ENCODE data around the gene CDK19.

The CDK19 gene

DNA sequence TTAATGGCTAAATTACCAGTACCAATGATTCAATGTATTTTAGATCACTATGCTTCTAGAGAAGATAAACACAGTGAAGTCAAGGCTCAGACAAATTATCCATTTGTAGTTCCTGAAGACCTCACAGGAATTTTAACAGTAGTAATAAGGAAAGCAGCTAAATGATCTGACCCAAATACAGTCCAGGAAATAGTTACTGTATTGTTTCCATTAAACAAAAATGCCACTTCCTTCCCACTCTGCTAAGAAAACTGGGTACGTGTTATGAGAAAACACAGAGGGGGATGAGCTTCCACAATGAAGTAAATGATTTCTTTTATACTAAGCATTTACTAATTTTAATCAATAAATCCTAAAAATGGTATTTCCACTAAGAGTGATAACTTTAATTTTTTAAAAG, 127.9 kb downstream of the CDK19 start:
- H3K4me3 ChIP-seq (ENCODE audit: low read depth, low read length) = no peak overlapping the region
- H3K27me3 ChIP-seq (ENCODE audit: insufficient read depth, low read length) = no peaks in the 10 kb centered on the region
- H3K79me2 ChIP-seq (ENCODE audit: control insufficient read depth, insufficient read depth, low read length, unreplicated experiment) = no peaks in the 10 kb centered on the region
- no peak overlapping the region for H2AFZ ChIP-seq (ENCODE audit: low read length, unreplicated experiment)
- no peak overlapping the region for H3K27ac ChIP-seq (ENCODE audit: low read depth, low read length)
- H3K4me1 ChIP-seq (ENCODE audit: control insufficient read depth, insufficient read depth, low read length, unreplicated experiment) = no peaks in the 10 kb centered on the region
- no peaks in the 10 kb centered on the region for H3K36me3 ChIP-seq (ENCODE audit: insufficient read depth, low read length)

DNA sequence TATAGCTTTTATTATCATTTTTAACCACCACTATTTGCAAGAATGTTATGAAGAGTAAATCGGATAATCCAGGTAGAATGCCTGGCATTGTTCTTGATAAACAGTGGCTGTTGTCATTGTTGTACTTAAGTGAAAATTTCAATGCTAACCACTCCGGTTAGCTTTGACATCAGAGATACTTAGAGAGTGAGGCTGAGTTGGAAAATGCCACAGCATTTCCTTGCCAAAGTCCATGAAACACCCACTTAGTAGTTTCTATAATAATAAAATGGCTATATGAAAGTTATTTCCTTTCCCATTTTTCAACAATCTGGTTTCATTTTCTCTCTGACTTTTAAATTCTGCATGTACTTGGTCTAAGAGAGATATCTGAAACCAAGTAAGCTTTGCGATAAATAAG, 132.0 kb downstream of the CDK19 start:
- no peaks in the 10 kb centered on the region for H3K79me2 ChIP-seq (ENCODE audit: control insufficient read depth, insufficient read depth, low read length, unreplicated experiment)
- no peak overlapping the region for H2AFZ ChIP-seq (ENCODE audit: low read length, unreplicated experiment)
- no peaks in the 10 kb centered on the region for H3K27me3 ChIP-seq (ENCODE audit: insufficient read depth, low read length)
- no peaks in the 10 kb centered on the region for H3K36me3 ChIP-seq (ENCODE audit: insufficient read depth, low read length)
- no peak overlapping the region for H3K4me3 ChIP-seq (ENCODE audit: low read depth, low read length)
- H3K27ac ChIP-seq (ENCODE audit: low read depth, low read length) = no peak overlapping the region
- no peaks in the 10 kb centered on the region for H3K4me1 ChIP-seq (ENCODE audit: control insufficient read depth, insufficient read depth, low read length, unreplicated experiment)

DNA sequence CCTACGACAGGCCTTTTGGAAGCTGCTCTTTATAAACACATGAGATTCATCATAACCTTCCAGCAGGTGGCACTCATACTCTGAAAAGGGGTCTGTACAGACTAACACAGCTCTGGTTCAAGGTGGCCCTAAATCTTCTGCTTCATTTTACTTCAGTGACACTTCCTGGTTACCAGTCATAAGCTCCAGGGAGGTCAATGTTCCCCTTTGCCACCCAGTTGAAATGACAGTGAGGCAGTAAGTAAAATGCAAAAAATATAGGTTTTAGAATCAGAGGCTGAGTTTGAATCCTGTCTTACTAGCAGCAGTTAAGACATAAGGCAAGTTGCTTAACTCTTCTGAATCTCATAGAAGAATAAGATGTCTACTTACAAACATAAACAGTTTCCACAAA, 132.8 kb downstream of the CDK19 start:
- peak overlapping the region; percentile 30 for H2AFZ ChIP-seq (ENCODE audit: low read length, unreplicated experiment)
- no peaks in the 10 kb centered on the region for H3K36me3 ChIP-seq (ENCODE audit: insufficient read depth, low read length)
- no peaks in the 10 kb centered on the region for H3K27me3 ChIP-seq (ENCODE audit: insufficient read depth, low read length)
- H3K79me2 ChIP-seq (ENCODE audit: control insufficient read depth, insufficient read depth, low read length, unreplicated experiment) = no peaks in the 10 kb centered on the region
- peak overlapping the region; percentile 55 for H3K4me3 ChIP-seq (ENCODE audit: low read depth, low read length)
- no peaks in the 10 kb centered on the region for H3K4me1 ChIP-seq (ENCODE audit: control insufficient read depth, insufficient read depth, low read length, unreplicated experiment)
- H3K27ac ChIP-seq (ENCODE audit: low read depth, low read length) = no peak overlapping the region; the same call in 1 of the 2 replicates

DNA sequence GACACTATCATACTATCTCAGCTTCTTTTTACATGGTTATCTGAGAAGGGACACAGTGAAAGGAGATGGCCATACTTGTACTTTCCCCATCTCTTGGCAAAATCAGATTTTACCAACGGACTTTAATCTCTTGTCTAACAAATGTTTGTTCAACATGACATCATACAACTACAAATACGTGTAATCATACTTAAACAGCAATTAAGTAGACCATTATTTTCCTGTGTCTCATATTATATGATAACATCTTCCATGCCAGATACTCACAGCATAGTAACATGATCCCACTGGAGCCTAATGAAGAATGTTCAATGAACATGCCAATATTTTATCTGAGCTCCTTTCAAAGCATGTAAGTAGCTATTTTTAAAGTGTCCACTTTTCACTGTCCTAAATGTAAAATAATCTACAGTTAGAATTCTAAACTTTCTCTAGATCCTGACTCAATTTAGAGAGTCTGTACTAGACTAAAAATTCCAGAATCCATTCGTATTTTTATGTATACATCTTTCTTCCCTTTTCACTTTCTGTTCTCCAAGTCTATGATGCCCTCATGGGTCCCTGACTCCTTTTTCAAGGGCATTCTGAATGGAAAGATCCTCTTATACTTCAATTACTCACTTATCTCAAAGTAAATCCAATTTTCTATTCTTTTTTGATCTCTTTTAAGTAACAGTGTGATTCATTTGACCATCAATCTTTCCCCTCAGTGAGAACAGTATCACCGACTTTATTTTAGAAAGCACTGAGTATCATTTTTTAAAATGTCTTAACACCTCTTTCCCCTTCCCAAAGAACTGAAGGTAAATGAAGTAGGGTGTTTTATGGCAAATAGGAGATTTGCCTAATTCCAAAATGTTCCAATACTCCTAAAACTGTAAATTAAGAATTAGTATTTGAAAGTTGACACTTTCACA, 133.5 kb downstream of the CDK19 start:
- no peaks in the 10 kb centered on the region for H3K36me3 ChIP-seq (ENCODE audit: insufficient read depth, low read length)
- no peaks in the 10 kb centered on the region for H3K79me2 ChIP-seq (ENCODE audit: control insufficient read depth, insufficient read depth, low read length, unreplicated experiment)
- H2AFZ ChIP-seq (ENCODE audit: low read length, unreplicated experiment) = peak overlapping the region; percentile 30
- no peaks in the 10 kb centered on the region for H3K4me1 ChIP-seq (ENCODE audit: control insufficient read depth, insufficient read depth, low read length, unreplicated experiment)
- peak overlapping the region; percentile 55 for H3K4me3 ChIP-seq (ENCODE audit: low read depth, low read length)
- H3K27me3 ChIP-seq (ENCODE audit: insufficient read depth, low read length) = no peaks in the 10 kb centered on the region
- H3K27ac ChIP-seq (ENCODE audit: low read depth, low read length) = peak overlapping the region; percentile 47

DNA sequence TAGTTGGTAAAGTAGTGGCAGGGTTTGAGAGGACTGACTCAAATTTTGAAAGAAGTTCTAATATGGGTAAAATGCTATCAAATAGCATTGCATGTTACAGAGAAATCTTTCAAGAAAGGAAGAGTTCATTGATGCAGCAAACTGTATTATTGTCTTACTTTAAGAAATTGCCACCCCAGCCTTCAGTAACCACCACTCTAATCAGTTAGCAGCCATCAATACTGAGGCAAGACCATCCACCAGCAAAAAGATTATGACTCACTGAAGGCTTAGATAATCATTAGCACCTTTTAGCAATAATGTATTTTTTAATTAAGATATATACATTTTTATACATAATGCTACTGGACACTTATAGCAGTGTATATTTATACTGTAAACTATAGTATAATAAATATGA, 138.9 kb downstream of the CDK19 start:
- no peaks in the 10 kb centered on the region for H3K79me2 ChIP-seq (ENCODE audit: control insufficient read depth, insufficient read depth, low read length, unreplicated experiment)
- no peaks in the 10 kb centered on the region for H3K4me1 ChIP-seq (ENCODE audit: control insufficient read depth, insufficient read depth, low read length, unreplicated experiment)
- H3K27me3 ChIP-seq (ENCODE audit: insufficient read depth, low read length) = no peaks in the 10 kb centered on the region
- no peaks in the 10 kb centered on the region for H3K36me3 ChIP-seq (ENCODE audit: insufficient read depth, low read length)
- H3K27ac ChIP-seq (ENCODE audit: low read depth, low read length) = no peak overlapping the region
- no peak overlapping the region for H3K4me3 ChIP-seq (ENCODE audit: low read depth, low read length)
- no peak overlapping the region for H2AFZ ChIP-seq (ENCODE audit: low read length, unreplicated experiment)

DNA sequence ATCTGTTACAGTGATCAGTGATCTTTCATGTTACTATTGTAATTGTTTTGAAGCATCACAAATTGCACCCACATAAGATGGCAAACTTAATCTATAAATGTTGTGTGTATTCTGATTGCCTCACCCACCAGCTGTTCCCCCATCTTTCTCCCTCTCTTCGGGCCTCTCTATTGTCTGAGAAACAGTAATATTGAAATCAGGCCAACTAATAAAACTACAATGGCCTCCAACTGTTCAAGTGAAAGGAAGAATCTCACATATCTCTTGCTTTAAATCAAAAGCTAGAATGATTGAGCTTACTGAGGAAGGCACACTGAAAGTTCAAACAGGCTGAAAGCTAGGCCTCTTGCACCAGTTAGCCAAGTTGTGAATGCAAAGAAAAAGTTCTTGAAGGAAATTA, 141.2 kb downstream of the CDK19 start:
- Histone ChIP-seq H3K4me3 (ENCODE audit: low read depth, low read length) (no peak overlapping the region), H3K79me2 (ENCODE audit: control insufficient read depth, insufficient read depth, low read length, unreplicated experiment) (no peaks in the 10 kb centered on the region), H3K27ac (ENCODE audit: low read depth, low read length) (no peak overlapping the region), H2AFZ (ENCODE audit: low read length, unreplicated experiment) (no peak overlapping the region), H3K4me1 (ENCODE audit: control insufficient read depth, insufficient read depth, low read length, unreplicated experiment) (no peaks in the 10 kb centered on the region), H3K27me3 (ENCODE audit: insufficient read depth, low read length) (no peaks in the 10 kb centered on the region), H3K36me3 (ENCODE audit: insufficient read depth, low read length) (no peaks in the 10 kb centered on the region)

DNA sequence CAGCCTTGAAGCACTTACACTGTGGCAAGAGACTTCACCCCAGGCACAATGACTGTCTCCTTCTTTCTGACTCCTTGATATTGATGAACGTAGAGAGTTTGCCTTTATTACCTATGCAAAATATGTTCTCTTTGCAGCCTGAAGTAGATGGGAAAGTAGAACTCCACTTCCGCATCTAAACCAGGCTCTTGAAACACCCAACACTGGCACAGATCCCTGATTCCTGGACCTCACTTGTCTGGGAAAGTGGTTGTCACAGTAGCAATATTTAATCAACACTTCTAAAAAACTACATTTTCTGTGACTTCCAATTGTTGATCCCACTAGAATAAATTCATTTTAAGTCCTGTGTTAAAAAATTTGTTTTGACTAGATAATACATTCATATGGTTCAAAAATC, 143.1 kb downstream of the CDK19 start:
- Histone ChIP-seq H3K79me2 (ENCODE audit: control insufficient read depth, insufficient read depth, low read length, unreplicated experiment) (no peaks in the 10 kb centered on the region), H3K36me3 (ENCODE audit: insufficient read depth, low read length) (no peaks in the 10 kb centered on the region), H3K4me1 (ENCODE audit: control insufficient read depth, insufficient read depth, low read length, unreplicated experiment) (no peaks in the 10 kb centered on the region), H3K27me3 (ENCODE audit: insufficient read depth, low read length) (no peaks in the 10 kb centered on the region), H2AFZ (ENCODE audit: low read length, unreplicated experiment) (no peak overlapping the region), H3K27ac (ENCODE audit: low read depth, low read length) (no peak overlapping the region), H3K4me3 (ENCODE audit: low read depth, low read length) (no peak overlapping the region)

DNA sequence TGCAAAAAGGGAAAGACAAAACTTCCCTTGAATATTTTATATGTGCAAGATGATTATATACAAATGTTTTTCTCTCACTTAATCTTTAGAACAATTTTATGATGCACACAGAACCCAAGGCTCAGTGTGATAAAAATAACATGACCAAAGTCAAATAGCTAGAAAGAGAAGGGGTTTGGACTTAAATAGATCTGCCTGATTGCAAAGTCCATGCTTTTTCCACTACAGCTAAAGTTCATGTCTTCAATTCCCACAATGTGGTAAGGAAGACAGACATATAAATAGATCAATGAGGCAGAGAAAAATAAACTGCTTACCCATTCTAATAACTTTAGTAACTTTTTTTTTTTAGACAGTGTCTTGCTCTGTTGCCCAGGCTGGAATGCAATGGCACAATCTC, 143.8 kb downstream of the CDK19 start:
- Histone ChIP-seq H3K27me3 (ENCODE audit: insufficient read depth, low read length) (no peaks in the 10 kb centered on the region), H2AFZ (ENCODE audit: low read length, unreplicated experiment) (no peak overlapping the region), H3K27ac (ENCODE audit: low read depth, low read length) (no peak overlapping the region), H3K79me2 (ENCODE audit: control insufficient read depth, insufficient read depth, low read length, unreplicated experiment) (no peaks in the 10 kb centered on the region), H3K4me3 (ENCODE audit: low read depth, low read length) (no peak overlapping the region), H3K4me1 (ENCODE audit: control insufficient read depth, insufficient read depth, low read length, unreplicated experiment) (no peaks in the 10 kb centered on the region), H3K36me3 (ENCODE audit: insufficient read depth, low read length) (no peaks in the 10 kb centered on the region)

DNA sequence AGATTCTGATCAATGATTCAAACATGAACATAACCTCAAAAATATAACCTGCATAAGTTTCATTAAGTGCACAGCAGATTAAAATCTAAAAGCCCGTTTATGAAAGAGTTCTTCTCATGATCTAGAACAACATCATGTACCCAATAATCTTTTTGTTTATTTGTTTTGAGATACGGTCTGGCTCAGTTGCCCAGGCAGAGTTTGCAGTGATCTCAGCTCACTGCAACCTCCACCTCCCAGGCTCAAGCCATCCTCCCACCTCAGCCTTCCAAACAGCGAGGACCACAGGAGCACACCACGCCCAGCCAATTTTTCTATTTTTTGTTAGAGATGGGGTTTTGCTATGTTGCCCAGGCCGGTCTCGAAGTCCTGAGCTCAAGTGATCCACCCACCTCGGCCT, 149.7 kb downstream of the CDK19 start:
- Histone ChIP-seq H3K27me3 (ENCODE audit: insufficient read depth, low read length) (no peaks in the 10 kb centered on the region), H3K36me3 (ENCODE audit: insufficient read depth, low read length) (0 out of 2 replicates have a peak, but pooled peaks cover 6% of the 10 kb centered on the region), H3K79me2 (ENCODE audit: control insufficient read depth, insufficient read depth, low read length, unreplicated experiment) (no peaks in the 10 kb centered on the region), H3K27ac (ENCODE audit: low read depth, low read length) (no peak overlapping the region), H3K4me1 (ENCODE audit: control insufficient read depth, insufficient read depth, low read length, unreplicated experiment) (peaks cover 7% of the 10 kb centered on the region), H2AFZ (ENCODE audit: low read length, unreplicated experiment) (no peak overlapping the region), H3K4me3 (ENCODE audit: low read depth, low read length) (no peak overlapping the region)

DNA sequence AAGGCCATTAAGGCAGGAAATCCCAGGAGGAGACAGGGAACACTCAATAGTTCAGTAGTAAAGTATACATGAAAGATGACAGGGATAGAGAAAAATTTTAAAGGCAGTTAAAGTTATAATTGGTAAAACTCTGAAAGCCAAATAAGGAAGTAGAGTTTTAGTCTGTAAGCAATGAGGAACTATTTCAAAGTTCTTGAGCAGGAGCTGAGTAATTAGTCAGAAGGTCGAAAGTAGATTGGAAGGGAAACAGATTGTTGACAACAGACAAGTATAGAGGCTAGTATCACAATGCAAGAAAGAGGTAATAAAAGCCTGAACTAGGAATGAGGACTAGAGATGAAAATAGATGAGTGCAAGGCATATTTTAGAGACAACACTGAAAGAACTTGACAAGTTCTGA, 150.3 kb downstream of the CDK19 start:
- no peak overlapping the region for H3K27ac ChIP-seq (ENCODE audit: low read depth, low read length)
- H3K36me3 ChIP-seq (ENCODE audit: insufficient read depth, low read length) = 0 out of 2 replicates have a peak, but pooled peaks cover 6% of the 10 kb centered on the region

More for the DNA sequence above, 150.3 kb downstream of the CDK19 start:
- Histone ChIP-seq H3K4me3 (ENCODE audit: low read depth, low read length) (no peak overlapping the region), H2AFZ (ENCODE audit: low read length, unreplicated experiment) (no peak overlapping the region), H3K27me3 (ENCODE audit: insufficient read depth, low read length) (no peaks in the 10 kb centered on the region), H3K4me1 (ENCODE audit: control insufficient read depth, insufficient read depth, low read length, unreplicated experiment) (peaks cover 7% of the 10 kb centered on the region), H3K79me2 (ENCODE audit: control insufficient read depth, insufficient read depth, low read length, unreplicated experiment) (no peaks in the 10 kb centered on the region)
